T-helper 1 cell treated with Interleukin-12 subunit alpha and Interleukin-12 subunit beta and Interleukin-4 antibody, amounts not matched to agents 30 μg/mL and 1 μg/mL, for 36 hours (primary cell): ENCODE results near the gene LRIF1.

Experiments
- H3K27ac Mint-ChIP-seq: one replicate; pipeline ENCODE4 v1.8.0; 2021; ENCODE audit warnings: mild to moderate bottlenecking, mixed read lengths
- H3K27me3 Mint-ChIP-seq: one replicate; pipeline ENCODE4 v1.8.0; 2021; ENCODE audit warnings: low read depth, mixed read lengths
- H3K36me3 Mint-ChIP-seq: one replicate; pipeline ENCODE4 v1.8.0; 2021; ENCODE audit warnings: low read depth, mixed read lengths
- H3K4me1 Mint-ChIP-seq: one replicate; pipeline ENCODE4 v1.8.0; 2021; ENCODE audit warnings: low read depth, mixed read lengths
- H3K4me3 Mint-ChIP-seq: one replicate; pipeline ENCODE4 v1.8.0; 2021; ENCODE audit warnings: mild to moderate bottlenecking, moderate library complexity, mixed read lengths
- H3K9me3 Mint-ChIP-seq: one replicate; pipeline ENCODE4 v1.8.0; 2021; ENCODE audit warnings: mixed read lengths

LRIF1 gene

DNA sequence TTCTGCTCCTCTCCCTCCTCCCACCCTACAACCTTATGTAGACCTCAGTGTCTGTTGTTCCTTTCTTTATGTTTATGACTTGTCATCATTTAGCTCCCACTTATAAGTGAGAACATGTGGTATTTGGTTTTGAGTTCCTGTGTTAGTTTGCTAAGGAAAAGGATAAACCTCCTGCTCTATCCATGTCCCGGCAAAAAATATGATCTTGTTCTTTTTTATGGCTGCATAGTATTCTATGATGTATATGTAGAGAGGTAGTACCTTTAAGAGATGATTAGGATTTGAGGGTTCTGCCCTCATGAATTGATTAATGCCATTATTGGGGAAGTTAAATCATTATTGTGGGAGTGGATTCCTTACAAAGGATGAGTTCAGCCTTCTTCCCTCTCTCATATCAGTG is 41.8 kb downstream of the LRIF1 start:
- H3K4me1 Mint-ChIP-seq, result peaks cover 6% of the 10 kb centered on the region
- peaks cover 14% of the 10 kb centered on the region for H3K36me3 Mint-ChIP-seq
- no peak overlapping the region for H3K27ac Mint-ChIP-seq
- peaks cover 18% of the 10 kb centered on the region for H3K27me3 Mint-ChIP-seq
- H3K4me3 Mint-ChIP-seq, result no peak overlapping the region
- peaks cover 30% of the 10 kb centered on the region for H3K9me3 Mint-ChIP-seq

DNA sequence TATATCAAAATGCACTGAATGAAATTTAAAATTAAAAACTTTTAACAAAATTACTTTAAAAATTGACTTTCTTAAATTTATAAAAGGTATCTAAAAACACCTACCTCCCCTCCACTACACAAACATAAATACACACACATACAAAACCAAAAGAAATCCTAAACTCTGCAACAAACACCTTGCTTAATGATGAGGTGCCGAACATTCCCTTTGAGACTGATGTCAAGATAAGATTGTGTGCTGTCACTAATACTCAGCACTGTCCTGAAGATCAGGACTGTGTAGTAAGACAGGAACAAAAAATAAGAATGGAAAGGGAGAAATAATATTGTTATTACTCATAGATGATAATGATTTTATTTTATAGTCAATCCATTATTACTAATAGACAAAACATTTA is 45.7 kb downstream of the LRIF1 start:
- no peak overlapping the region for H3K27ac Mint-ChIP-seq
- H3K27me3 Mint-ChIP-seq, result peaks cover 18% of the 10 kb centered on the region
- peak overlapping the region; percentile 43 for H3K4me3 Mint-ChIP-seq
- H3K36me3 Mint-ChIP-seq, result peaks cover 10% of the 10 kb centered on the region
- H3K4me1 Mint-ChIP-seq, result peaks cover 14% of the 10 kb centered on the region
- peaks cover 33% of the 10 kb centered on the region for H3K9me3 Mint-ChIP-seq

DNA sequence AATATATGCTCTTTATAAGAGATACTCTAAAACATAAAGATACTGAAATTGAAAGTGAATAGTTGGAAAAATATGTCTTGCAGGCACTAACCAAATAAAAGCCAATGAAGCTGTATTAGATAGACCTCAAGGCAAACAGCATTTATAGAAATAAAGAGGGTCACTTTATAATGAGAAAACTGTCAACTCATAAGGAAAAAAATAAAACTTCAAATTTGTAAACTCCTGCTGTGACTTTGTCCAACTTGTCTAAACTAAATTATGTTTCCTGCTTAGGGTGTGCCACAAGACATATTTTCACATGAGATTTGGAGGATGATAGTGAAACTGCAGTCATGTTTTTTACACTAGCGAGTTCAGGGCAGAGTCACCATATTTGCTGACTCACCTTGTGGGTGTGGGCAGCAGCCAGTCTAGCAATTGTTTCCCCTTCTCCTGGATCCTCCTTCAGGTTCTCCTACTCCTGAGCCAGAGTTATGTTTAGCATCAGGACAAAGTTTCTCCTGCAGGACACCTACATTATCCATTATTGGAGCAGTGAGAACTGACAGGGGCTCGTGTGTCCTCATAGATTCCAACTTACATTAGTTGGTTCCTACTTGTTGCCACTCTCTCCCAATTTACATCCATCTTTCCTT is 46.9 kb downstream of the LRIF1 start:
- Mint-ChIP-seq H3K4me1 (peaks cover 14% of the 10 kb centered on the region), H3K9me3 (peaks cover 33% of the 10 kb centered on the region), H3K4me3 (peak overlapping the region; percentile 43), H3K27me3 (peaks cover 8% of the 10 kb centered on the region), H3K36me3 (peaks cover 10% of the 10 kb centered on the region), H3K27ac (peak overlapping the region; percentile 53)

DNA sequence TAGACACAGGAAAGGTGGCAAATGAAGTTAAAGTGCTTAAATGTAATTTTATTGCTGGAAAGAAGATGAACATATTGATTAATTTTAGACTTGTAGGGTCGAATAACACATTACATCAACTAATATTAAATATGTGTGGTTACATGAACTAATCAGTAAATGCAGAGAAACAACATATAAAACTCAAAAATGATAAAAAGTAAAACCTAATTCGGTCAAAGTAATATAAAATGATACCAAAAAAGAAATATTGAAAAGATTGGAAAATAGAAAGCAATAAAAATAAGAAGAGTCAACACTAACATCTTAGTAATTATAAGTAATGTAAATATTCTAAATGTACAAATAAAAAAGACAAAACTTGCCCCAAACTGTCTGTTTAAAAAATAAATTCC is 47.5 kb downstream of the LRIF1 start:
- H3K36me3 Mint-ChIP-seq, result peaks cover 14% of the 10 kb centered on the region
- H3K9me3 Mint-ChIP-seq, result peaks cover 35% of the 10 kb centered on the region
- peak overlapping the region; percentile 48 for H3K4me3 Mint-ChIP-seq
- H3K27ac Mint-ChIP-seq, result peak overlapping the region; percentile 53
- peaks cover 14% of the 10 kb centered on the region for H3K4me1 Mint-ChIP-seq
- H3K27me3 Mint-ChIP-seq, result peaks cover 8% of the 10 kb centered on the region

DNA sequence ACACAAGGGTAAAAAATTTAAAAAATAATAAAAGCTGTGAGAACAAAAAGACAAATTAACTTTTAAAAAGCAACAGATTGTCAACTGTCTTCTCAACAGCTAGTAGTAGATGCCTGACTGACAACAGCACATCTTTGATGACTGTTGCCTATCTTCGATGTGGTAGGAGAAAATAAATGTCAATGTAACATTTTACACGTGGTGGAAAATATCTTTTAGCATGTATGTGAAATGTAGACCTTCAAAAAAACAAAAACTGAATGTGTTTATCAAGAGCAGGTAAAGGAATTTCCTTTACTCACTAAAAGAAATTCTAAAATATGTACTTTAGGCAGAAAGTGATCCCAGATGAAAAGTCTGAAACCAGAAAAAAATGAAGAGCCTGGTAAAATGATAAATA is 47.9 kb downstream of the LRIF1 start:
- Mint-ChIP-seq H3K4me1 (peaks cover 14% of the 10 kb centered on the region), H3K9me3 (peaks cover 40% of the 10 kb centered on the region), H3K27ac (no peak overlapping the region), H3K36me3 (peaks cover 19% of the 10 kb centered on the region), H3K4me3 (no peak overlapping the region), H3K27me3 (peaks cover 7% of the 10 kb centered on the region)

DNA sequence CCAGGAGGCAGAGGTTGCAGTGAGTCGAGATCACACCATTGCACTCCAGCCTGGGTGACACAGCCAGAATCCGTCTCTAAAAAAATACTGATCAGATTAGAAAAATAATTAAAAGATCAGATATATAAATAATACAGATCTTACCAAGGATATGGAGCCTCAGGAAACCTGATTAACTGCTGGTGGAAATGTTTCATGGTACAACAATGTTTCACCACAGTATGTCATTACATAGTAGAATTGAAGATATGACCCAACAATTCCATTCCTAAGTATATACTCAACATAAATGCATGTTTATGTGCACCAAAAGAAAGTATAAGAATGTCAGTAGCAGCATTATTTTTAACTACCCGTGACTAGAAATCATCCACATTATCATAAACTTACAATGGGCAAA is 49.0 kb downstream of the LRIF1 start:
- Mint-ChIP-seq H3K9me3 (peaks cover 43% of the 10 kb centered on the region), H3K27ac (no peak overlapping the region), H3K36me3 (peaks cover 24% of the 10 kb centered on the region), H3K27me3 (no peaks in the 10 kb centered on the region), H3K4me1 (peaks cover 16% of the 10 kb centered on the region), H3K4me3 (no peak overlapping the region)

DNA sequence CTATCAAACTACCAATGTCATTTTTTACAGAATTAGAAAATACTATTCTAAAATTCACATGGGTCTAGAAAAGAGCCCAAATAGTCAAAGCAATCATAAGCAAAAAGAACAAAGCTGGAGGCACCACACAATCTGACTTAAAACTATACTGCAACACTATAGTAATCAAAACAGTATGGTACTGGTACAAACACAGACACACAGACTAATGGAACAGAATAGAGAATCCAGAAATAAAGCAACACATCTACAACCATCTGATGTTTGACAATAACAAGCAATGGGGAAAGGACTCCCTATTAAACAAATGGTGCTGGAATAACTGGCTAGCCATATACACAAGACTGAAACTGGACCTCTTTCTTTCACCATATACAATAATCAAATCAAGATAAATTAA is 50.9 kb downstream of the LRIF1 start:
- Mint-ChIP-seq H3K27me3 (no peaks in the 10 kb centered on the region), H3K27ac (no peak overlapping the region), H3K36me3 (peaks cover 36% of the 10 kb centered on the region), H3K9me3 (peaks cover 59% of the 10 kb centered on the region), H3K4me3 (no peak overlapping the region), H3K4me1 (peaks cover 14% of the 10 kb centered on the region)

DNA sequence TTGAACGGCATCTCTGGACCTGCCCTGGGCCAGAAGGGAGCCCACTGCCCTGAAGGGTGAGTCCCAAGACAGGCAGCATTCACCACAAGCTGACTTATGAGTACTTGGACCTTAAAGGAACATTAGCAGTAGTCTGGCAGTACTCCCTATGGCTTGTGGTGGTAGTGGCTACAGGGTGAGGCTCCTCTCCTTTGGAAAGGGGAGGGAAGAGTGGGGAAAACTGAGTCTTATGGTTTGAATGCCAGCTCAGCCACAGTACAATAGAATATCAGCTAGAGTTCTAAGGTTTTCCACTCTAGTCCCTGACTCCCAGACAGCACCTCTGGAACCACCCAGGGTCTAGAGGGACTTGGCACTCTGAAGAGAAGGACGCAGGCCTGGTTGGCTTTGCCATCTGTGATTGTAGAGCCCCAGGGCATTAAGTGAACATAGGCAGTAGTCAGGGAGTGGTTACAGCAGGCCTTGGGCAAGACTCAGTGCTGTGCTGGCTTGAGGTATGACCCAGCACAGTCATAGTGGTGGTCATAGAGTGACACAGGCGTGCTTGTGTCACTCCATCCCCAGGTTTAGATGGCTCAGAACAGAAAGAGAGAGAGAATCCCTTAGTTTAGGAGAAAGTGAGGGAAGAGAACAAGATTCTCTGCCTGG is 59.7 kb downstream of the LRIF1 start:
- H3K4me3 Mint-ChIP-seq, result no peak overlapping the region
- H3K27ac Mint-ChIP-seq, result peak overlapping the region; percentile 39
- peaks cover 20% of the 10 kb centered on the region for H3K9me3 Mint-ChIP-seq
- H3K27me3 Mint-ChIP-seq, result no peaks in the 10 kb centered on the region
- H3K4me1 Mint-ChIP-seq, result peaks cover 16% of the 10 kb centered on the region
- peaks cover 65% of the 10 kb centered on the region for H3K36me3 Mint-ChIP-seq

DNA sequence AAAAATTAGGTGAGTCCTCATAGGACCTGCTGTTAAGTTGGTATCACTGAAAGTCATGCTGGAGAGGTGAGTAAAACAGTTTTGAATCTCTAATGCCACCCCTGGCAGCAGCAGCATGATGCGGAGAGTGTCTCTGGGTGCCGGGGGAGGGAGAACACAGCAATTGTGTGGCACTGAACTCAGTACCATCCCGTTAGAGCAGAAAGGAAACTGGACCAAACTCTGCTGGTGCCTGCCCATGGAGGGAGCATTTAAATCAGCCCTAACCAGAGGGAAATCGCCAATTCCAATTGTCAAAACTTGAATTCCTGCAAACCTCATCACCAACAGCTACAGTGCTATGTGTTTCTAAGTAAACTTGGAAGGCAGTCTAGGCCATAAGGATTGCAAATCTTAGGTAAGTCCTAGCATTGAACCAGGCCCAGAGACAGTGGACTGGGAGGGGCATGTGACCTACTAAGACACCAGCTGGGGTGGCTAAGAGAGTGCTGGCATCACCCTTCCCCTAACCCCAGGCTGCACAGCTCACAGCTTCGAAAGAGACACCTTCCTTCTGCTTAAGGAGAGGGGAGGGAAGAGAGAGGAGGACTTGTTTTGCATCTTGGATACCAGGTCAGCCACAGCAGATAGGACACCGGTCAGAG is 60.8 kb downstream of the LRIF1 start:
- H3K27me3 Mint-ChIP-seq, result no peaks in the 10 kb centered on the region
- H3K27ac Mint-ChIP-seq, result no peak overlapping the region
- H3K4me1 Mint-ChIP-seq, result peaks cover 22% of the 10 kb centered on the region
- no peak overlapping the region for H3K4me3 Mint-ChIP-seq
- H3K9me3 Mint-ChIP-seq, result peaks cover 11% of the 10 kb centered on the region
- H3K36me3 Mint-ChIP-seq, result peaks cover 65% of the 10 kb centered on the region

DNA sequence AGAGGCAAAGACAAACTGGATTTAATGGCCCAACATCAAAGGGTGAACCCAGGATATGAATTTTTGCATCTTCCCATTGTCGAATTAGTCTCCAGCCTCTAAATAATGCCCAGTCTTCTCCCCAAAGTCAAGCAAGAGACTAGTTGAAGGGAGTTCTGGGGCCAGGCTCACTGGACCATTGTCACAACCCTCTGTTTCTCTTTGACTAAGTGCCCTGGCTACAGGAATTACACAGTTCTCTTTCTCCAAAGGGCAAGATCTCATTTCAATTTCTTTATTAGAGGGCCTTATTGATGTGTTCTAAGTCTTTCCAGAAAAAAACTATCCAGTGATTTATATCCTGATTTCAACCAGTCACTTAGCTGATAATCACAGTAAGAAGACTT is 64.3 kb downstream of the LRIF1 start:
- H3K4me3 Mint-ChIP-seq, result no peak overlapping the region
- H3K27me3 Mint-ChIP-seq, result no peaks in the 10 kb centered on the region
- peak overlapping the region; percentile 17 for H3K27ac Mint-ChIP-seq
- H3K4me1 Mint-ChIP-seq, result peaks cover 51% of the 10 kb centered on the region
- H3K36me3 Mint-ChIP-seq, result peaks cover 81% of the 10 kb centered on the region
- peaks cover 2% of the 10 kb centered on the region for H3K9me3 Mint-ChIP-seq

DNA sequence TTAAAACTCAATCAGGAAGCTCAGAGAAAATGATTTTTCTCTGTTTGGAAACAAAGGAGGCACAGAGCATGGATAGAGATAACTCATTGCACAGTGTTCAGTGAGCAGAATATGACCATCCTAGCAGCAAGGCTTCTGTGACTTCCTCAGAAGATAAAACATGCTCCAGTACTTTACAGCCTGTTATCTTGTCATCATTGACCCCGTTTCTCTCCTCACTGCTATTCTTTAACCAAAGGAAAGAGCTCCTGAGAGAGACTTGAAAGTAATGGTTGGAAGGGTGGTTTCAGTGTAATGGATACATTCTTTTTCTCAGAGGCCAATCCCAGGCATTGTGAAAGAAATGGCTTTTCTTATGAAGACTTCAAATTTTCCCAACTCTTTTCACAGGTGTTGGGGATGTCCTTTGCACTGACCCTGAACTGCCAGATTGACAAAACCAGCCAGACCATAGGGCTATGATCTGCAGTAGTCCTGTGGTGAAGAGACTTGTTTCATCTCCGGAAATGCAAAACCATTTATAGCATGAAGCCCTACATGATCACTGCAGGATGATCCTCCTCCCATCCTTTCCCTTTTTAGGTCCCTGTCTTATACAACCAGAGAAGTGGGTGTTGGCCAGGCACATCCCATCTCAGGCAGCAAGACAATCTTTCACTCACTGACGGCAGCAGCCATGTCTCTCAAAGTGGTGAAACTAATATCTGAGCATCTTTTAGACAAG is 64.8 kb downstream of the LRIF1 start:
- H3K4me1 Mint-ChIP-seq, result peaks cover 53% of the 10 kb centered on the region

DNA sequence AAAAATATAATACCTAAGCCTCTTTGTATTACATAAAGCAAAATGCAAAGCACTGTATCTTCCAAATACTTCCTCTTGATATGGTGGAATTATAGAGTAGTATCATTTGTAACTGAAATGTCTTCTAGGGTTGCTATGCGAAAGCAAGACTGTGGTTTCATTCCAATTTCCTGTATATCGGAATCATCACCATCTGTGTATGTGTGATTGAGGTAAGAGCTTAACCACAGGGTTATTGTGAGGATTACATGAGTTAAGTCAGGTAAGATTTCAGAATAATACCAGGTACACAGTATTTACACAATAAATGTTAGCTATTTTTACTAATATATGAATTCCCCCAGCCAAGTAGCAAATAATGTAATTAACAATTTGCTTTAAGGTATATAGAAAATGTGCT is 66.0 kb downstream of the LRIF1 start:
- Mint-ChIP-seq H3K27me3 (no peaks in the 10 kb centered on the region), H3K4me3 (peak overlapping the region; percentile 24), H3K9me3 (no peaks in the 10 kb centered on the region), H3K4me1 (peaks cover 64% of the 10 kb centered on the region), H3K36me3 (peaks cover 83% of the 10 kb centered on the region), H3K27ac (peak overlapping the region; percentile 65)

More for the DNA sequence above, 64.8 kb downstream of the LRIF1 start:
- peaks cover 81% of the 10 kb centered on the region for H3K36me3 Mint-ChIP-seq
- no peak overlapping the region for H3K4me3 Mint-ChIP-seq
- H3K9me3 Mint-ChIP-seq, result no peaks in the 10 kb centered on the region
- H3K27ac Mint-ChIP-seq, result peak overlapping the region; percentile 17
- no peaks in the 10 kb centered on the region for H3K27me3 Mint-ChIP-seq
